ENCODE measurements around the gene CIITA. TPM values are rescaled to one million over a fixed set of nuclear protein-coding genes. Genes with fewer than 3 reads are reported as not detected.
A peak's percentile ranks its signal among the peaks of the same experiment; 100 is the strongest.

The CIITA gene
- total and polyA plus RNA-seq, 10 of the 15 experiments (the other 5 are each of a cell fraction or from before 2014, with no cell fraction given) = 11.5 to 145 (median 49.7) TPM

- TF ChIP-seq BRCA1 (IDR thresholded peaks at IDR 0.05; ENCODE audit: low read depth, low read length) (no peak), FOXM1 (IDR thresholded peaks at IDR 0.05; ENCODE audit: low read depth, low read length) (no peak), ZNF217 (IDR thresholded peaks at IDR 0.05) (no peak), ZBTB40 (IDR thresholded peaks at IDR 0.05; ENCODE audit: borderline replicate concordance) (no peak), ZNF622 (IDR thresholded peaks at IDR 0.05) (no peak), CHD4 (IDR thresholded peaks at IDR 0.05) (no peak), MAX (IDR thresholded peaks at IDR 0.05; ENCODE audit: low read depth, low read length) (no peak), SMC3 (IDR thresholded peaks at IDR 0.05; ENCODE audit: borderline replicate concordance, low read length) (peak; percentile 84), MXI1 (IDR thresholded peaks at IDR 0.05; ENCODE audit: low read depth, low read length) (peak; percentile 70), NFIC (IDR thresholded peaks at IDR 0.05; ENCODE audit: low read depth, low read length) (no peak), KLF5 (IDR thresholded peaks at IDR 0.05; ENCODE audit: partially characterized antibody) (no peak), CUX1 (IDR thresholded peaks at IDR 0.05; ENCODE audit: insufficient replicate concordance, low read depth, low read length) (no peak), RBBP5 (conservative IDR thresholded peaks at IDR 0.05) (no peak), POLR2AphosphoS2 (IDR thresholded peaks at IDR 0.05; ENCODE audit: low read depth, low read length) (peak; percentile 46), ASH2L (IDR thresholded peaks at IDR 0.05; ENCODE audit: borderline replicate concordance, low read depth) (no peak), SIX5 (IDR thresholded peaks at IDR 0.05; ENCODE audit: low read depth, low read length, severe bottlenecking) (no peak), POLR2A (IDR thresholded peaks at IDR 0.05; ENCODE audit: low read depth, low read length) (peak; percentile 50; the same call in 1 of the 2 replicates)
- TF ChIP-seq, protein P1, sequence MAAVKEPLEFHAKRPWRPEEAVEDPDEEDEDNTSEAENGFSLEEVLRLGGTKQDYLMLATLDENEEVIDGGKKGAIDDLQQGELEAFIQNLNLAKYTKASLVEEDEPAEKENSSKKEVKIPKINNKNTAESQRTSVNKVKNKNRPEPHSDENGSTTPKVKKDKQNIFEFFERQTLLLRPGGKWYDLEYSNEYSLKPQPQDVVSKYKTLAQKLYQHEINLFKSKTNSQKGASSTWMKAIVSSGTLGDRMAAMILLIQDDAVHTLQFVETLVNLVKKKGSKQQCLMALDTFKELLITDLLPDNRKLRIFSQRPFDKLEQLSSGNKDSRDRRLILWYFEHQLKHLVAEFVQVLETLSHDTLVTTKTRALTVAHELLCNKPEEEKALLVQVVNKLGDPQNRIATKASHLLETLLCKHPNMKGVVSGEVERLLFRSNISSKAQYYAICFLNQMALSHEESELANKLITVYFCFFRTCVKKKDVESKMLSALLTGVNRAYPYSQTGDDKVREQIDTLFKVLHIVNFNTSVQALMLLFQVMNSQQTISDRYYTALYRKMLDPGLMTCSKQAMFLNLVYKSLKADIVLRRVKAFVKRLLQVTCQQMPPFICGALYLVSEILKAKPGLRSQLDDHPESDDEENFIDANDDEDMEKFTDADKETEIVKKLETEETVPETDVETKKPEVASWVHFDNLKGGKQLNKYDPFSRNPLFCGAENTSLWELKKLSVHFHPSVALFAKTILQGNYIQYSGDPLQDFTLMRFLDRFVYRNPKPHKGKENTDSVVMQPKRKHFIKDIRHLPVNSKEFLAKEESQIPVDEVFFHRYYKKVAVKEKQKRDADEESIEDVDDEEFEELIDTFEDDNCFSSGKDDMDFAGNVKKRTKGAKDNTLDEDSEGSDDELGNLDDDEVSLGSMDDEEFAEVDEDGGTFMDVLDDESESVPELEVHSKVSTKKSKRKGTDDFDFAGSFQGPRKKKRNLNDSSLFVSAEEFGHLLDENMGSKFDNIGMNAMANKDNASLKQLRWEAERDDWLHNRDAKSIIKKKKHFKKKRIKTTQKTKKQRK (IDR thresholded peaks at IDR 0.05; ENCODE audit: low read depth, low read length) = no peak
These were observed 41.4 kb downstream of the CIITA start (continued) for GRCh38 chr16:10918294-10919002.
